Measurements from ENCODE around the gene CIBAR2. TPM values are rescaled to one million over a fixed set of nuclear protein-coding genes. Genes with fewer than 3 reads are reported as not detected.
A peak's percentile ranks its signal among the peaks of the same experiment; 100 is the strongest.

CIBAR2 gene
- total and polyA plus RNA-seq, 9 of the 15 experiments (the other 6 are each of a cell fraction or from before 2014, with no cell fraction given) = not detected

- H3K27me3 ChIP-seq (ENCODE audit: control insufficient read depth in 2 of 2, insufficient read depth in 2 of 2, low read length in 2 of 2) = no peaks in the 10 kb centered on the region
- in situ Hi-C loops (cut with MboI) = no loop called here
- under 1% methylated on average over 8 of the region's 8 CpGs for WGBS (ENCODE audit: insufficient coverage, low coverage, missing lambda C conversion rate)
- peak overlapping the region; percentile 64 for H2AFZ ChIP-seq (ENCODE audit: low read depth, low read length)
- peak overlapping the region; percentile 87 for H3K27ac ChIP-seq (ENCODE audit: extremely low read depth, low read depth, low read length)
- BruUV-seq (replicated peaks) = no TSS peak
- H3K4me2 ChIP-seq (ENCODE audit: insufficient read depth, low read length) = peak overlapping the region; percentile 82
- H3K9ac ChIP-seq (ENCODE audit: insufficient read depth in 1 of 2, low read depth in 2 of 2, low read length in 2 of 2) = peak overlapping the region; percentile 69 to 87
- POLR2A ChIA-PET = interaction anchor here (0.7 to 1.8 kb wide), 4 partner anchors 21 to 528 kb away, joined by 3 to 4 read pairs (median 3); partner anchors contain the start of gene KIAA0513
- H3K4me3 ChIP-seq = peak overlapping the region; percentile 12; the same call in 1 of the 2 replicates
- DNase-seq (ENCODE audit: extremely low read depth in 1 of 4, low spot score in 3 of 4) = peak in 3 of 4 experiments; percentile 34 to 80 (median 63)
- H4K20me1 ChIP-seq (replicated peaks; ENCODE audit: control insufficient read depth, insufficient read depth, low read length) = no peaks in the 10 kb centered on the region
- no peaks in the 10 kb centered on the region for H3K9me1 ChIP-seq (ENCODE audit: control insufficient read depth, insufficient read depth, low read length)
- no peak for ATAC-seq
- H3K79me2 ChIP-seq (ENCODE audit: control insufficient read depth, insufficient read depth, low read length) = peaks cover 60% of the 10 kb centered on the region
- peaks cover 60 to 71% of the 10 kb centered on the region in 2 experiments for H3K4me1 ChIP-seq (replicated peaks in 1 of 2; ENCODE audit: control insufficient read depth in 2 of 2, insufficient read depth in 2 of 2, low read length in 2 of 2)
- H3K9me3 ChIP-seq (replicated peaks; ENCODE audit: control insufficient read depth, insufficient read depth, low read depth, low read length) = 0 out of 2 replicates have a peak, but pooled peaks cover 2% of the 10 kb centered on the region
- CTCF ChIA-PET (ENCODE audit: low intra/inter-chr PET ratio) = no interaction called here
- no peak for FAIRE-seq
- intact Hi-C loops (cut with micrococcal nuclease) = no loop called here
- peaks cover 8% of the 10 kb centered on the region; the same call in 2 of the 3 replicates for H3K36me3 ChIP-seq (ENCODE audit: control insufficient read depth, insufficient read depth, low read length)
- TF ChIP-seq ZNF3 (CRISPR knock-in tag; IDR thresholded peaks at IDR 0.05) (peak; percentile 31; the same call in 1 of the 2 replicates), CEBPG (CRISPR knock-in tag; IDR thresholded peaks at IDR 0.05) (peak; percentile 86; the same call in 1 of the 2 replicates), CEBPG (tag; conservative IDR thresholded peaks at IDR 0.05 in 1 of 2, IDR thresholded peaks at IDR 0.05 in 1 of 2) (peak in 1 of 2 experiments; percentile 60; a peak in 1 of 4 replicates), ILF3 (IDR thresholded peaks at IDR 0.05; ENCODE audit: borderline replicate concordance) (no peak), NFRKB (IDR thresholded peaks at IDR 0.05; ENCODE audit: low read depth) (0 out of 2 replicates have a peak, but pooled peaks have one; percentile 53), TCF3 (CRISPR knock-in tag; IDR thresholded peaks at IDR 0.05) (peak; percentile 68), HMG20B (CRISPR knock-in tag; IDR thresholded peaks at IDR 0.05) (0 out of 2 replicates have a peak, but pooled peaks have one; percentile 37), SMARCE1 (IDR thresholded peaks at IDR 0.05) (peak; percentile 13; the same call in 1 of the 2 replicates), SOX6 (IDR thresholded peaks at IDR 0.05) (peak; percentile 13; the same call in 1 of the 2 replicates), AFF4 (CRISPR knock-in tag; IDR thresholded peaks at IDR 0.05) (0 out of 2 replicates have a peak, but pooled peaks have one; percentile 52), PYGO2 (tag; IDR thresholded peaks at IDR 0.05) (0 out of 2 replicates have a peak, but pooled peaks have one; percentile 22), NEUROD1 (IDR thresholded peaks at IDR 0.05; ENCODE audit: borderline replicate concordance, low read depth, low read length, partially characterized antibody) (peak; percentile 8), BRD9 (IDR thresholded peaks at IDR 0.05; ENCODE audit: low read depth, partially characterized antibody) (peak; percentile 7), ZNF121 (CRISPR knock-in tag; conservative IDR thresholded peaks at IDR 0.05) (peak; percentile 82), HBP1 (CRISPR knock-in tag; IDR thresholded peaks at IDR 0.05) (0 out of 2 replicates have a peak, but pooled peaks have one; percentile 36), MEIS2 (IDR thresholded peaks at IDR 0.05; ENCODE audit: partially characterized antibody) (peak; percentile 87), ASH1L (IDR thresholded peaks at IDR 0.05; ENCODE audit: borderline replicate concordance, low read depth, partially characterized antibody) (no peak), GTF2E2 (tag; IDR thresholded peaks at IDR 0.05) (0 out of 2 replicates have a peak, but pooled peaks have one; percentile 41)
Measured at GRCh38 chr16:85051067-85051581, 61.1 kb downstream of the CIBAR2 start.

Measured in K562 (cell line).